ENCODE measurements around the gene DCST1. TPM values are rescaled to one million over a fixed set of nuclear protein-coding genes. Genes with fewer than 3 reads are reported as not detected.
A peak's percentile ranks its signal among the peaks of the same experiment; 100 is the strongest.

DCST1 gene
- total and polyA plus RNA-seq, 2 donors (not counting 1 experiment from before 2014, with no cell fraction given) = not detected

GRCh38 chr1:155044812-155045657, 11.4 kb downstream of the DCST1 start:
- Histone ChIP-seq H3K9me3 (ENCODE audit: control insufficient read depth, insufficient read depth, low read depth, low read length) (no peaks in the 10 kb centered on the region), H2AFZ (ENCODE audit: low read length) (no peak overlapping the region), H3K4me1 (ENCODE audit: control insufficient read depth, extremely low read depth, insufficient read depth, low read length) (peaks cover 5% of the 10 kb centered on the region), H3K27ac (ENCODE audit: insufficient read depth, low read length) (no peak overlapping the region), H3K4me3 (replicated peaks in 1 of 4; ENCODE audit: control extremely low read depth in 1 of 4, insufficient read depth in 1 of 4, low read depth in 3 of 4, low read length in 4 of 4) (no peak overlapping the region), H4K20me1 (ENCODE audit: control insufficient read depth, extremely low read depth, insufficient read depth, low read length) (no peaks in the 10 kb centered on the region), H3K36me3 (ENCODE audit: control insufficient read depth, insufficient read depth, low read length) (no peaks in the 10 kb centered on the region), H3K79me2 (ENCODE audit: control insufficient read depth, insufficient read depth, low read length) (no peaks in the 10 kb centered on the region), H3K4me2 (ENCODE audit: extremely low read depth, insufficient read depth, low read length) (no peak overlapping the region), H3K9ac (ENCODE audit: insufficient read depth, low read length) (no peak overlapping the region), H3K27me3 (ENCODE audit: control insufficient read depth, insufficient read depth, low read length) (peaks cover 6% of the 10 kb centered on the region)
- peak; percentile 66 to 85 for DNase-seq (ENCODE audit: low read depth in 2 of 2)
- peak; percentile 68 to 87 for TF ChIP-seq CTCF (conservative IDR thresholded peaks at IDR 0.05 in 1 of 2, IDR thresholded peaks at IDR 0.05 in 1 of 2; ENCODE audit: low read depth in 1 of 2, low read length in 2 of 2)
- TF ChIP-seq EZH2 (IDR thresholded peaks at IDR 0.05; ENCODE audit: low read length, missing control alignments) = no peak

GRCh38 chr1:155048449-155049334, 15.1 kb downstream of the DCST1 start:
- H3K4me1 ChIP-seq (ENCODE audit: control insufficient read depth, extremely low read depth, insufficient read depth, low read length) = peaks cover 9% of the 10 kb centered on the region
- no peak overlapping the region for H3K9ac ChIP-seq (ENCODE audit: insufficient read depth, low read length)
- no peak overlapping the region for H3K27ac ChIP-seq (ENCODE audit: insufficient read depth, low read length)
- H3K4me3 ChIP-seq (replicated peaks in 1 of 4; ENCODE audit: control extremely low read depth in 1 of 4, insufficient read depth in 1 of 4, low read depth in 3 of 4, low read length in 4 of 4) = no peak overlapping the region
- no peaks in the 10 kb centered on the region for H3K27me3 ChIP-seq (ENCODE audit: control insufficient read depth, insufficient read depth, low read length)
- no peaks in the 10 kb centered on the region for H4K20me1 ChIP-seq (ENCODE audit: control insufficient read depth, extremely low read depth, insufficient read depth, low read length)
- no peak overlapping the region for H2AFZ ChIP-seq (ENCODE audit: low read length)
- H3K36me3 ChIP-seq (ENCODE audit: control insufficient read depth, insufficient read depth, low read length) = no peaks in the 10 kb centered on the region
- DNase-seq (ENCODE audit: low read depth in 2 of 2) = no peak
- H3K79me2 ChIP-seq (ENCODE audit: control insufficient read depth, insufficient read depth, low read length) = no peaks in the 10 kb centered on the region
- TF ChIP-seq EZH2 (IDR thresholded peaks at IDR 0.05; ENCODE audit: low read length, missing control alignments) (no peak), CTCF (conservative IDR thresholded peaks at IDR 0.05 in 1 of 2, IDR thresholded peaks at IDR 0.05 in 1 of 2; ENCODE audit: low read depth in 1 of 2, low read length in 2 of 2) (no peak)
- no peak overlapping the region for H3K4me2 ChIP-seq (ENCODE audit: extremely low read depth, insufficient read depth, low read length)
- H3K9me3 ChIP-seq (ENCODE audit: control insufficient read depth, insufficient read depth, low read depth, low read length) = no peaks in the 10 kb centered on the region
